Measurements from ENCODE around the gene ADAMTSL4.

ADAMTSL4 gene

GRCh38 chr1:150546294-150546937 is 2.8 kb upstream of the ADAMTSL4 start:
- H3K9me3 ChIP-seq, result no peaks in the 10 kb centered on the region

GRCh38 chr1:150548324-150548631 is 930 bp upstream of the ADAMTSL4 start:
- DNase-seq, result no peak
- Histone ChIP-seq H3K36me3 (no peaks in the 10 kb centered on the region), H3K9me3 (no peaks in the 10 kb centered on the region), H3K4me1 (peaks cover 8% of the 10 kb centered on the region), H3K4me3 (ENCODE audit: low read depth, low read length) (peak overlapping the region; percentile 61), H3K27me3 (no peaks in the 10 kb centered on the region)
- TF ChIP-seq CTCF (IDR thresholded peaks at IDR 0.05; ENCODE audit: low read depth, low read length), result no peak; the same call in 1 of the 2 replicates

More at GRCh38 chr1:150546294-150546937, 2.8 kb upstream of the ADAMTSL4 start:
- H3K4me3 ChIP-seq (ENCODE audit: low read depth, low read length), result no peak overlapping the region
- no peak for TF ChIP-seq CTCF (IDR thresholded peaks at IDR 0.05; ENCODE audit: low read depth, low read length)
- no peaks in the 10 kb centered on the region for H3K27me3 ChIP-seq
- no peaks in the 10 kb centered on the region for H3K4me1 ChIP-seq
- DNase-seq, result no peak
- H3K36me3 ChIP-seq, result no peaks in the 10 kb centered on the region

- DNase-seq, result no peak
- H3K36me3 ChIP-seq, result no peaks in the 10 kb centered on the region
- peak overlapping the region; percentile 31 for H3K4me3 ChIP-seq (ENCODE audit: low read depth, low read length)
- H3K9me3 ChIP-seq, result no peaks in the 10 kb centered on the region
- no peaks in the 10 kb centered on the region for H3K27me3 ChIP-seq
- 0 out of 2 replicates have a peak, but pooled peaks have one; percentile 4 for TF ChIP-seq CTCF (IDR thresholded peaks at IDR 0.05; ENCODE audit: low read depth, low read length)
- peaks cover 8% of the 10 kb centered on the region for H3K4me1 ChIP-seq
These were observed 451 bp downstream of the ADAMTSL4 start for GRCh38 chr1:150549496-150550221.

- no peak for DNase-seq
These were observed 1.2 kb downstream of the ADAMTSL4 start for GRCh38 chr1:150550222-150551050.

GRCh38 chr1:150551051-150551783 is 2.0 kb downstream of the ADAMTSL4 start:
- Histone ChIP-seq H3K27me3 (no peaks in the 10 kb centered on the region), H3K36me3 (no peaks in the 10 kb centered on the region), H3K9me3 (no peaks in the 10 kb centered on the region), H3K4me1 (peaks cover 8% of the 10 kb centered on the region), H3K4me3 (ENCODE audit: low read depth, low read length) (no peak overlapping the region)
- DNase-seq, result no peak
- TF ChIP-seq CTCF (IDR thresholded peaks at IDR 0.05; ENCODE audit: low read depth, low read length), result no peak

More at GRCh38 chr1:150550222-150551050, 1.2 kb downstream of the ADAMTSL4 start:
- no peaks in the 10 kb centered on the region for H3K27me3 ChIP-seq
- H3K4me3 ChIP-seq (ENCODE audit: low read depth, low read length), result no peak overlapping the region
- no peak for TF ChIP-seq CTCF (IDR thresholded peaks at IDR 0.05; ENCODE audit: low read depth, low read length)
- peaks cover 8% of the 10 kb centered on the region for H3K4me1 ChIP-seq
- no peaks in the 10 kb centered on the region for H3K36me3 ChIP-seq
- no peaks in the 10 kb centered on the region for H3K9me3 ChIP-seq

Data from BE2C (cell line).